Bone marrow (tissue), 2 donors: ENCODE results near the gene RAB7B.

Source experiments
- DNase-seq, 2 donors: peaks; one replicate each; lab custom pipeline; 2025; lab: John Stamatoyannopoulos, UW

Gene RAB7B

DNA sequence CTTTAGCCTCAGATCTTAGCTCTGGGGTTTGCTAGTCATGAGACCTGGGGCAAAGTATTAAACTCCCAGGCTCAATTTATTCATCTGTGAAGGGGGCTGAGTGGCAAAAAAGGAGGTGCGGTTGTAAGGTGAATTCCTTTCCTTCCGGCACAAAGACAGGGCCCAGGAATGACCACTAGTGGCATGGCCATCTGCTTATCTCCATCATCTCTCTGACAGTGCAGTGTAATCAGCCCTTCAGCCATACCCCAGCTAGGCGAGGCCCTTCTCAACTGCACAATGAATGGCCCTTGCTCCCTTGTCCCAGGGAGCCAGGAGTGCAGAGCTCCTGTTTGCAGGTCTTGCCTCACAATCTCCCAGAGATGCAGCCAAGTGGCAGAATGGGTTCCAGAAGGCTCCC, 54.3 kb downstream of the RAB7B start:
- DNase-seq: no peak

- no peak for DNase-seq
These were observed 55.2 kb downstream of the RAB7B start for GRCh38 chr1:205948039-205948438.

DNA sequence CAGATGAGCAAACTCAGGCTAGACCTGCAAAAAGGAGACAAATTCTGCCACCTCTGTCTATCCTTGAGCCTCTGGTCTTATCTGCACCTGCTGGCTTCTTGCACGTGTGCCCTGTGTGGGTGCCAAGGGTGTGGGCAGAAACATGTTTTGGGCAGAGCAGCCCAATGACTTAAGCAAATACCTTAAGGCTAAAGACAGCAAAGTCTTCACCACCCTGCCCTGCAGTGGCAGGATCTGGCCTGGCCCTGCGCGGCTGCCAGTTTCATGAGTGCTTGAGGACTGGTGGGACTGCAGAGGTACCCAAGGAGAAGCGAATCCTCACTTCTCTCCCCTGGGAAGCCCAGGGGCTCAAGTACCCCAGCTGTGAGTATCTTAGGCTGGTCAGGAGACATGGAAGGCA, 56.2 kb downstream of the RAB7B start:
- no peak for DNase-seq

GRCh38 chr1:205945069-205945468, 58.1 kb downstream of the RAB7B start:
- DNase-seq: no peak

- no peak for DNase-seq
These were observed 58.7 kb downstream of the RAB7B start for GRCh38 chr1:205944525-205944924.

DNA sequence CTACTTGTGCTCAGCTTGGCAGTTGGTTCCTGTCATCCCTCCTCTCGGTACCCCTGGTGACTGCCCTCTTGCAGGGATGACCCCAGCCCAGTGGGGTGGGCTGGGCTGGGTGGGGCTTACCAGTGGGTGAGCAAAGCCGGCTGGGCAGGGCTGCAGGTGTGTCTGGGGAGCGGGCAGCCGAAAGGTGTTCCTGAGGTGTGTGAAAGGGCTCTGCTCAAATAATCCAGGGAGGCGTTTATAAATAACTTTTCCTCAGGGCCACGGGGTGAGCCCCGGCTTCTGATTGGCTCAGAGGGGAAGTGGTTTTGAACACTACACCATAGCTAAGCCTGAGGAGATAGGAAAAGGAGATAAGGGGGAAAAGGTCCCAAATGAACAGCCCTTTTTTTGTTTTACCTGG, 60.0 kb downstream of the RAB7B start, which contains the start of gene SLC26A9:
SLC26A9 (minus strand) TSS at position 212 of the 400 bp plus-strand sequence. CDS start 7,636 bp downstream, outside the sequence.
- DNase-seq: no peak

DNA sequence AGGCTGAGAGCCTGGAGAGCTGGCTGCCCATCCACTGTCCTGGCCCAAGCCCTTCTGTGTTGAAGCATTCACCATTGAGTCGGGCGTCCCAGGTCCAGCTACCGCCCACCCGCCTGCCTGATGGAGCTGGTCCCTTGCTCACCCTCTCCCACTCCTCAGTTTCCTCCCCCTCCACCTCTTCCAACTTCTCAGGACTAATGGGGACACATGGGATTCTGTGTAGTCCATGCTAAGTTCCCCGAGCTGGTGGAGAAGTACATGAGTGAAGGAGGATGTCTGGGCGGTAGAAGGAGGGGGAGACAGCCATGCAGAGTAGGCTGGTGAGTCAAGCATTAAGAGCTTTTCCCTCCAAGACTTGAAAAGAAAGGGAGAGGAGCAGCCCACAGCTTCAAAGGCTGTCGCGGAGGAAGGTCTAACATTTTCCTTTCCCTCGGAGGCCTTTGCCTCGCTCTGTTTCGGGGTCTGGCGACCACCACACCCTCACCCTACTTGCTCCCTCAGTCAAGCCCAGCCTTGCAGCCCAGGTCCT, 60.5 kb downstream of the RAB7B start:
- DNase-seq: no peak

DNA sequence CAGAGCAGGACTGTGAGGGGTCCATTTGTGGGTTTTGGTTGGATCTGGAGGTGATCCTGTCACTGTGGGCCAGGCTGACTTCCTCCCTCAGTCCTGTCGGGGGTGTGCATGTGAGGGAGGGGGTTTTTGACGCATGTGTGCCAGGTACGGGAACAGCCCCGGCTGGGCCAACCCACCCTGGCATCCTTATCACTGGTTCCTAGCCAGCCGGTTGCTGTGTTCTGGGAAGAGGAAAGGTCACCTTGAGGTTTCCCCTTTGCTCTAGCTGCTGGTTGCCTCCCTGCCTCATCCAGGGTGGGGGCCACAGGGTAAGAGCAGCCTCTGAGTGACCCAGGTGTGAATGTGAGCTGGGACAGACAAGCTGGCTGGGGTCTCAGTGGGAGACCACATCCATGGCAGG, 62.5 kb downstream of the RAB7B start:
- no peak for DNase-seq

GRCh38 chr1:205939690-205940330, 63.4 kb downstream of the RAB7B start:
- DNase-seq: no peak

- no peak for DNase-seq
These were observed 64.5 kb downstream of the RAB7B start for GRCh38 chr1:205938682-205939081.

- DNase-seq: no peak
These were observed 66.2 kb downstream of the RAB7B start for GRCh38 chr1:205936846-205937586.

DNA sequence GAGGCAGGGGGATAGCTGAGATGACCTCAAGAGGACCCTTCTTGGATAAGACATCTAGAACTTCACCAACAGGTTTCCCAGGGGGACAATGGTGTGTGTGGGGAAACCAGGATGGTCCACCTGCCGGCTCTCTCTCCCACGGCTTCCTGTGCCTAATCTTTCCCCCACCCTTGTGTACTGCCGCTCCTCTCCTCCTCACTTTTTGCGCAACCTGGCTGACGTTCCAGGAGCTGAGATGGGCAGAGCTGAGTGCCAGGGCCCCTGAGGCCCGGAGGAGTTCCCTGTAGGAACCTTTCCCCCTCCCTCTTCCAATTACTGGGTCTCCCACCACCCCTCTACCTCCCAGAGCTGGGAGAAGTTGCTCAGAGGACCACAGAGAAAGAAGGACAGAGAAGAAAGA, 66.9 kb downstream of the RAB7B start:
- no peak for DNase-seq

GRCh38 chr1:205935869-205936268, 67.3 kb downstream of the RAB7B start:
- DNase-seq: no peak

GRCh38 chr1:205934788-205935187, 68.4 kb downstream of the RAB7B start:
- no peak for DNase-seq

DNA sequence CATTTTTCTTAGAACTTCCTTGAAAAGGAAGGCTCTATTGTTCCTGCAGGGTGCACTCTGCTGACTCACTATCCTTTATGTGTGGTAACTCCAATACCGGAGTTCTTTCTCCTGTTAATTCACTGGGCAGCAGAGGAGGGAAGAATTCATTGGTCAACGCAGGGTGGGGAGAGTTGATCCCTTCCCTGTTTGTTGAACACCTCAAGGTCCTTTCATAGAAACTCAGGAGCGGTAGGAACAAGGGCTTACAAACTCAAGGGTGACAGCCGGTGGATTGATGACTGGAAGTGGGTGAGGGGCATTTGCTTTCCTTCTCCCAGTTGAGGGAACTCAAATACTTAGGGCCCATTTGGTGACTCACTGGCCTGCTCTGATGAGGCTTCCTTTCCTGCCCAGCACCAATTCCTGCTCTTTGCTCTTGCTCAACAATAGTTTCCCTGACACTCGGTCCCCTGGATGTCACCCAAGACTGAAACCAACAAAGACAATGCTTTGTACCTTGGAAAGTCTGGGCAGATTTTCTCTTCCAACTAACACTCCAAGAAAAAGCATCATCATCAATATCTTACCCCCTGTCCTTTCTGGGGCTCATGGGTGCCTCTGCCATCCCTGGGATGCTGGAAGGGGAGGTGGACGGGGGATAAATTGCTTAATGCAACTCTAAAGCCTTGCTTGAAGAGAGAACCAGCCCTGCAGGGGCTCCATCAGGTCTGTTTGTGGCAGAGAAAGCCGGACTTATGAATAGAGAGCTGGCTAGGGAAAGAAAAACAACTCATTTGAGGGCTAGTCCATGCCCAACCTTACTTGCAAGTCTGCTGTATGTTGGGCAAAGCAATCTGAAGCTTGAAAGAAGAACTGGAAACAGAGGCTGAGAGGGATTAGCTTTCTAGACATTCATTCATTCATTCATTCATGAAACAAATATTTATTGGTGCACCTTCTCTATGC, 69.2 kb downstream of the RAB7B start:
- peak in 1 of 2 donors; percentile 32 for DNase-seq

DNA sequence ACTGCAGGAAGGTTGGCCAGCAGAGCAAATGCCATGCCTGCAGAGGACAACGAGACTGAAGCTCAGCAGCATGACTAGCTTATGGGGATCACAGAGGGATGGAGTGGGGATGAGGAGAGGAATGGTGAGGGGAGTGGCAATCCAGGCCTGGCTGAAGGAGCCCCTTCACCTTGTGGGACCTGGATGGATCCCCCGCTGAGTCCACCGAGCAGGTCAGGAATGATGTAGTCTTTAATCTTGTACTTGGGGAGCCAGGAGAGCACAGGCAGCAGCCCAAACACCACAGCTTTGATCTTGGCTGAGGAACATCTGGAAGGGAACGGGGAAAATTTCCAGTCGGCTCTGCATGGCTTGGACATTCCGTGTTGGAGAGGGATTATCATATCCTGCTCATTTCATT, 70.4 kb downstream of the RAB7B start:
- no peak for DNase-seq

DNA sequence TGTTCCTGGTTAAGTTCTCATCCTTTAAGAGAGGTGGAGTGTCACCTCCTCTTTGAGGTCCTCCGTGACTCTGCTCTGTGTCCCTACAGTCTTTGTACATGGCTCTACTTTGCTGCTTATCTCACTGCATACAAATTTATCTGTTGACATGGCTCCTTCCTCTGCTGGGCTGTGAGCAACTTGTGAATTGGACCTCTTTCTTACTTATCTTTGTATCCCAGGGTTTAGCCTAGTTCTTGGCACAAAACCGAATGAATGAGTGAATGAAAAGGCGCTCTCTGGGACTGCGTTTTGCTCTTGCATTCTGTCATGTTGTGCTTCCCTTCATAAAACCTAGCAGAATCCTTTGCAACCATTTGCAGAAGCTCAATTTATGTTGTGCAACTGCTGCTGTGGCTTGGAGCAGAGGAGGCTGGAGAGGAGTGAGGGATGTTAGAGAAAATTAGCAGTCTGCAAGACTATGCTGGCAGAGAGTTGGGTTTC, 72.4 kb downstream of the RAB7B start:
- no peak for DNase-seq

- DNase-seq: no peak
These were observed 73.0 kb downstream of the RAB7B start for GRCh38 chr1:205930195-205930577.

DNA sequence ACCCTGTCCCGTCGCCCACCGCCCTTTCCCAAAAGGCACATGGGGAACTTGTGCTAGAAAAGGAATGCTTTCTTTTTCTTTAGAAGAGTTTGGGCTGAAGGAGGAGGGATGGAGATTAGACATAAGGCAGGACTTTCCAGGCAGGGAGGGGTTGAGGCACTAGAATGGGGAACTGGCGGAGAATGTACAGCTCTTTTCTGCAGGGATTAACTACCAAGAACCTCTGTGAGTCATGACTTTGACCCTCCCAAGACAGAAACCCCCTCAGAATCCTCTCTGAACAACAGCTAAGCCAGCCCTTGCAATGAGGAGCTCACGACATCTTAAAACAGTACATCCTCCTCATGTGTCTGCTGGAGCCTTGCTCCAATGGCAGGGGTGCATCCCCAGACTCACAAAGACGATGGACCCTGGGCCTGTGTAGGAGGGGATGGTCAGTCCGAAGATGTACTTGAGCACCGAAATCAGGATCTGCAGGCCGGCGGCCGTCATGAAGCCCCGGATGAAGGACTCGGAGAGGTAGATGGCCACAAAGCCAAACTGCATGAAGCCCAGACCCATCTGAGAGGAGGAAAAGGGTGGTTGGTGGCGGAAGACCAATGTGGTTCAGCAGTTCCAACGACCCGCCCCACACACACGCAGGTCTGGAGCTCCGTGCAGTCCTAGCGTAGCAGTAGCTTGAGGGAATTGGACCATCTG, 73.5 kb downstream of the RAB7B start:
- no peak for DNase-seq

DNA sequence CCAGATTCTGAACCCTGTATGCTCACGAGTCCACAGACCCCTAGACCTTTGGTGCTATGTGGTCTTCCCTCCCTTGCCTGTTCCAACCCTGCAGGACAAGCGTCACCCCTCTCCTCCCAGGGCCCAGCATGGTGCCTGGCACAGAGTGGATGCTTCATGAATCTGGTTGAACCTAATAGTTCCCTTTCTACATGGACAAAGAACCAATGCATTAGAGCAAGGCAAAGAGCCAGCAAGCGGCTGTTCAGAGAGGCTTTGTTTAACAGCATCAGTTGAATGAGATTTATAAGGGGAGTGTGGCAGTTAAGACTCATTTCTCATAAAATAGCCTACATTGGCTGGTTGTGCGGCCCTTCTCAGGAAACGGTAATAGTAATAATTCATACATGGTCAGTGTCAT, 74.9 kb downstream of the RAB7B start:
- no peak for DNase-seq

DNA sequence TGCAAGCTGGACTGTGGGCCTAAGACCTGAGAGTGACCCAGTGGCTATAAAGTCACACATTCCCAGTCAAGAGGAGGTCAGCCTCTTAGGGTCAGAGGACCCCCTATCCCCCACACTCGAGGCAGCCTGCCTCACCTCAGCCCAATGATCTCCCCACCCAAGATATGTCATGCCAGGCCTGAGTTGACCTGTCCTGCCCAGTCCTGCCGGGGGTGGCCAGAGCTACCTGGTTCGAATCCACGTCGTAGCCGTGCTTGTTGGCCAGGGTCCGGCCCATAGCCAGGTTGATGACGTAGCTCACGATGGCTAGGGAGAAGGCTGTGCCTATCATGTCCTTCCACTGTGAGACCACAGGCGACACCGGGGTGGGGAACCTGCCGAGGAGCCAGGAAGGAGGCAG, 75.5 kb downstream of the RAB7B start:
- DNase-seq: no peak

- DNase-seq: no peak
These were observed 75.9 kb downstream of the RAB7B start for GRCh38 chr1:205927247-205927646.
